Measurements from ENCODE around the gene VDR. TPM values are rescaled to one million over a fixed set of nuclear protein-coding genes. Genes with fewer than 3 reads are reported as not detected.

VDR gene
- total RNA-seq, 3 donors from 2014 or later = 1.6 to 41.7 (median 16.1) TPM

DNA sequence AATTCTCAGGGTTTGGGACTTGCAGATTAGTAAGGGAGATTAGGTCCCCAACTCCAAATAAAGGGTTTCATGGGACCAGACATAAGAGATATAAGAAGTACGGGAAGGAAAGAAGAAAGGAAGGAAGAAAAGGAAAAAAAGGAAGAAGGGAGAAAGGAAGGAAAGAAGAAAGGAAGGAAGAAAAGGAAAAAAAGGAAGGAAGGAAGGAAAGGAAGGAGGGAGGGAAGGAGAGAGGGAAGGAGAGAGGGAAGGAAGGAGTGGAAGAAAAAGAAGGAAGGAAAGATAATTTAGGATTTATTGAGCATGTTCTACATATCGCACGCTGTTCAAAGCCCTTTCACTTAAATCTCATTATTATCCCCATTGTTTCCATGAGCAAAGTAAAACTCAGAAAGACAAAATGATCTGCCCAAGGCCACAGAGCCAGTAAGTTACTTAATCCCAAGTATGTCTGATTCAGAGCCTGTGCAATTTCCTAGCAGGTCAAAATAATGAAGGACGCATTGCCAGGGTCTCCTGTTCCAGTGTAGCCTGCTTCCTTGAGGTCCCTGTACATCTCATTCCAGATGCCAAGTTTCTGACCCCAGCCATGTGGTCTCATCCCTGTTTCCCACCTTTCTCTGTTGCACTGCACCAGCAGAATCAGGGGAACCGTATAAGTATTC lies 81.2 kb downstream of the VDR start:
- intact Hi-C loops (cut with DNase I; ENCODE audit: low total_unique reads) = no loop called here
- Histone ChIP-seq H3K27ac (peak overlapping the region; percentile 98 to 100), H3K9me3 (no peaks in the 10 kb centered on the region), H3K36me3 (no peaks in the 10 kb centered on the region), H3K27me3 (no peaks in the 10 kb centered on the region), H3K4me3 (no peak overlapping the region), H3K4me1 (peaks cover 34 to 38% of the 10 kb centered on the region in 2 donors)
- no peak for DNase-seq (ENCODE audit: low spot score in 2 of 2)
- TF ChIP-seq POLR2AphosphoS5 (IDR thresholded peaks at IDR 0.05) (no peak), POLR2A (IDR thresholded peaks at IDR 0.05) (no peak)
- TF ChIP-seq, protein P1, sequence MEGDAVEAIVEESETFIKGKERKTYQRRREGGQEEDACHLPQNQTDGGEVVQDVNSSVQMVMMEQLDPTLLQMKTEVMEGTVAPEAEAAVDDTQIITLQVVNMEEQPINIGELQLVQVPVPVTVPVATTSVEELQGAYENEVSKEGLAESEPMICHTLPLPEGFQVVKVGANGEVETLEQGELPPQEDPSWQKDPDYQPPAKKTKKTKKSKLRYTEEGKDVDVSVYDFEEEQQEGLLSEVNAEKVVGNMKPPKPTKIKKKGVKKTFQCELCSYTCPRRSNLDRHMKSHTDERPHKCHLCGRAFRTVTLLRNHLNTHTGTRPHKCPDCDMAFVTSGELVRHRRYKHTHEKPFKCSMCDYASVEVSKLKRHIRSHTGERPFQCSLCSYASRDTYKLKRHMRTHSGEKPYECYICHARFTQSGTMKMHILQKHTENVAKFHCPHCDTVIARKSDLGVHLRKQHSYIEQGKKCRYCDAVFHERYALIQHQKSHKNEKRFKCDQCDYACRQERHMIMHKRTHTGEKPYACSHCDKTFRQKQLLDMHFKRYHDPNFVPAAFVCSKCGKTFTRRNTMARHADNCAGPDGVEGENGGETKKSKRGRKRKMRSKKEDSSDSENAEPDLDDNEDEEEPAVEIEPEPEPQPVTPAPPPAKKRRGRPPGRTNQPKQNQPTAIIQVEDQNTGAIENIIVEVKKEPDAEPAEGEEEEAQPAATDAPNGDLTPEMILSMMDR (IDR thresholded peaks at IDR 0.05) = no peak

DNA sequence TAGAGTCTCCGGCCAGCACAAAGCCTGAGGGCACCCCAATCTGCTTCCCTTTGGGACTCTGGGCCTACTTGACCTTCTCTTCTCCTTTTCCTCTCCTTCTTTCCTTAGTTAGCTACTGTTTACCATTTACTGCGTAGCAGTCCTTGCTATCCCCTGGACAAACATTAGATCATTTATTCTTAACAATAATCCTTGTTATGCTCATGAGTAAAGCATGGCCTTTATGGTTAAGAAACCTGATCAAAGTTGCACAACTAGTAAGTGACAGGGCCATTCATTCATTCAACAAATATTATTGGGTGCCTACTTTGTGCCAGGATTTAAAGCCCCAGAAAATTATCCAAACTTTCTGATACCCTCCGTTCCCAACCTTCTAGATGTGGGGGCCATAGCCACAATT lies 81.9 kb downstream of the VDR start:
- no peak for DNase-seq (ENCODE audit: low spot score in 2 of 2)
- Histone ChIP-seq H3K36me3 (no peaks in the 10 kb centered on the region), H3K9me3 (no peaks in the 10 kb centered on the region), H3K27me3 (no peaks in the 10 kb centered on the region), H3K4me3 (no peak overlapping the region), H3K4me1 (peaks cover 32 to 34% of the 10 kb centered on the region in 2 donors), H3K27ac (peak overlapping the region; percentile 98 to 100)
- TF ChIP-seq POLR2A (IDR thresholded peaks at IDR 0.05) (no peak), POLR2AphosphoS5 (IDR thresholded peaks at IDR 0.05) (no peak)
- TF ChIP-seq, protein P1 (IDR thresholded peaks at IDR 0.05) = no peak
- intact Hi-C loops (cut with DNase I; ENCODE audit: low total_unique reads) = no loop called here

DNA sequence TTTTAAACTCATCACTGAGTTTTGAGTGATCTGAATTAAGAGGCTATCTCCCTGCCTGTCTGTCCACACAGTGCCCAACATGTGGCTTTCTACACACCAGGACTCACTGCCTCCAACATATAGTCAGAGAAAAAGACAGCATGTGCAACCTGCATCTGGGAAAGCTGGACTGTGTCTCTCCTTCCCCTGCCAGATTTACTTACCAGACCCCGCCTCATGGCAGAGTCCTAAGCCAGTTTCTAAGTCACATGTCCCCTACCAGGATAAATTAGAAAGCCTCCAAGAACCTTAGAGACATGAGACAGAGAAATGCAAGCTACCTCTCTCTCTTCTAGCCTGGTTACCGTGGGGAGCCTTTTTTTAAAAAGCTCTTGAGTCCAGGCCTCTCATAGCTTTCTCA lies 82.4 kb downstream of the VDR start:
- no peak for DNase-seq (ENCODE audit: low spot score in 2 of 2)
- intact Hi-C loops (cut with DNase I; ENCODE audit: low total_unique reads) = no loop called here
- no peaks in the 10 kb centered on the region for H3K27me3 ChIP-seq

DNA sequence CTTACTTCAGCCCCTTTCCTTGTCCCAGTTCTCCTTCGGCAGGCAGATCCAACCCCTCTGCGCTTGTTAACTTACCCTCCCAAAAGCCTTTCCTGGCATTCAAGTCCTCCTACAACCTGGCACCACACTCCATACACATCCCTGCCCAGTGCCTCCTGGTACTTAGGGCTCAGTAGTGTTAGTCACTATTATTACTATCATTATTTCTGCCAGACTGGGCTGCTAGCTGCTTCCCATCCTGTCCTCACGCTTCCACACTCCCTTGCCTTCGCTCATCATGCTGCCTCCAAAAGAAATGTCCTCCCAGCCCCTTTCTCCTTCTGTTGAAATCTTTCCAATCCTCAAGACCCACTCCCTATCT lies 83.5 kb downstream of the VDR start:
- Histone ChIP-seq H3K4me1 (peaks cover 39 to 48% of the 10 kb centered on the region in 2 donors), H3K9me3 (no peaks in the 10 kb centered on the region), H3K4me3 (peak overlapping the region in 1 of 3 donors; percentile 99), H3K27ac (peak overlapping the region; percentile 98 to 100), H3K36me3 (no peaks in the 10 kb centered on the region), H3K27me3 (no peaks in the 10 kb centered on the region)
- DNase-seq (ENCODE audit: low spot score in 2 of 2) = no peak
- TF ChIP-seq POLR2A (IDR thresholded peaks at IDR 0.05) (no peak), POLR2AphosphoS5 (IDR thresholded peaks at IDR 0.05) (no peak)
- TF ChIP-seq, protein P1 (IDR thresholded peaks at IDR 0.05) = no peak
- intact Hi-C loops (cut with DNase I; ENCODE audit: low total_unique reads) = no loop called here

More for the DNA sequence above, 82.4 kb downstream of the VDR start:
- H3K27ac ChIP-seq = peak overlapping the region; percentile 98 to 100
- H3K4me3 ChIP-seq = no peak overlapping the region
- no peaks in the 10 kb centered on the region for H3K36me3 ChIP-seq
- peaks cover 36 to 38% of the 10 kb centered on the region in 2 donors for H3K4me1 ChIP-seq
- no peak for TF ChIP-seq POLR2AphosphoS5 (IDR thresholded peaks at IDR 0.05)
- TF ChIP-seq POLR2A (IDR thresholded peaks at IDR 0.05) = no peak
- TF ChIP-seq, protein P1 (IDR thresholded peaks at IDR 0.05) = no peak
- H3K9me3 ChIP-seq = no peaks in the 10 kb centered on the region

DNA sequence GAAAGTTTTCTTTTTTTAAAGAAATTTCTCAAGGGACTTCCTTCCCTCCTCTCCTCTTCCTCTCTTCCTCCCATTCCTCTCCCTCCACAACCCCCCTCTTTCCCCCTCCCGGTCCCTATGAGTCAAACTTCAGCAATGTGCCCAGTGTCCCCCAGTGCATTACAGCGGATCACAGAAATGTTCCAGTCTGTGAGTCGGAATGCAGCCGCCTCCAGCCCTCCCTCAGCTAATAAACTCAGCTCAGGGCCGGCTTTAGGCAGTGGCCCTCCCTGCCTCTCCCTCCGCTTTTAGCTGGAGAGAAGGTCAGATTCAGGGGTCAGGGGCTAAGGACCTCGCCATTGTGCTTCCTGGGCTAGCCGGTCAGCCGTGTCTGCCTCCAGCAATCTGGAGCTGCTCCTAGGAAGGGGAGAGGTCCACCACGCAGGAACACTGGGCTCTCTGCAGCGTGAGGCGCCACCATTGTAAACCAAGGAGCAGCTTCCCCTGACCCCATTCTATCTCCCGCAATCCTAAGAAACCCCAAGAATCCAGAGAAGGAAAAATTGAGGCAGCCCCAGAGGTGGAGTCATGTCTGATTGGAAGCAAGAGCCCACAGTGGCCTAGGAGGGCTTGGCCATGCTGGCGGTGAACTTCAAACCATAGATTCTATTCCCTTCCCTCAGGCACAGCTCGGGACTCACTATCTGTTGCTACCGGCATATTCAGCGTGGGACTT lies 84.0 kb downstream of the VDR start:
- DNase-seq (ENCODE audit: low spot score in 2 of 2) = peak; percentile 85 to 94
- Histone ChIP-seq H3K27me3 (no peaks in the 10 kb centered on the region), H3K27ac (peak overlapping the region; percentile 98 to 100), H3K4me3 (peak overlapping the region; percentile 75 to 99 (median 91)), H3K36me3 (no peaks in the 10 kb centered on the region), H3K9me3 (no peaks in the 10 kb centered on the region), H3K4me1 (peaks cover 39 to 48% of the 10 kb centered on the region in 2 donors)
- intact Hi-C loops (cut with DNase I; ENCODE audit: low total_unique reads) = no loop called here
- TF ChIP-seq, protein P1 (IDR thresholded peaks at IDR 0.05) = no peak
- TF ChIP-seq POLR2AphosphoS5 (IDR thresholded peaks at IDR 0.05) (peak; percentile 62 to 74 (median 64)), POLR2A (IDR thresholded peaks at IDR 0.05) (no peak)
